ENCODE results near the gene ZNF467.

- TF ChIP-seq CTCF (IDR thresholded peaks at IDR 0.05), result no peak
- TF ChIP-seq EP300 (IDR thresholded peaks at IDR 0.05), result no peak
These were observed 37.8 kb upstream of the ZNF467 start for GRCh38 chr7:149811221-149811620.
